Measurements from ENCODE around the gene ADAMTS12. TPM values are rescaled to one million over a fixed set of nuclear protein-coding genes. Genes with fewer than 3 reads are reported as not detected.

The ADAMTS12 gene
- total RNA-seq, 1 donor from 2014 or later = 1.2 TPM

GRCh38 chr5:33846851-33847250, 44.9 kb downstream of the ADAMTS12 start:
- no peak for DNase-seq

GRCh38 chr5:33843579-33843978, 48.2 kb downstream of the ADAMTS12 start:
- no peak for DNase-seq

GRCh38 chr5:33842456-33842855, 49.3 kb downstream of the ADAMTS12 start:
- no peak for DNase-seq

- no peak for DNase-seq
Measured at GRCh38 chr5:33841891-33842290, 49.9 kb downstream of the ADAMTS12 start.

- no peak for DNase-seq
Measured at GRCh38 chr5:33840927-33841547, 50.8 kb downstream of the ADAMTS12 start.

- no peak for DNase-seq
Measured at GRCh38 chr5:33837301-33837700, 54.5 kb downstream of the ADAMTS12 start.

GRCh38 chr5:33834334-33834733, 57.5 kb downstream of the ADAMTS12 start:
- no peak for DNase-seq

- no peak for DNase-seq
Measured at GRCh38 chr5:33833237-33833575, 58.6 kb downstream of the ADAMTS12 start.

- DNase-seq = no peak
Measured at GRCh38 chr5:33832404-33833236, 59.2 kb downstream of the ADAMTS12 start.

GRCh38 chr5:33831041-33831440, 60.7 kb downstream of the ADAMTS12 start:
- DNase-seq = no peak

GRCh38 chr5:33829430-33829829, 62.4 kb downstream of the ADAMTS12 start:
- no peak for DNase-seq

GRCh38 chr5:33828626-33829308, 63.0 kb downstream of the ADAMTS12 start:
- no peak for DNase-seq

- no peak for DNase-seq
Measured at GRCh38 chr5:33827885-33828284, 63.9 kb downstream of the ADAMTS12 start.

- no peak for DNase-seq
Measured at GRCh38 chr5:33827018-33827707, 64.6 kb downstream of the ADAMTS12 start.

GRCh38 chr5:33824516-33825195, 67.1 kb downstream of the ADAMTS12 start:
- peak; percentile 1 for DNase-seq

GRCh38 chr5:33817301-33817700, 74.5 kb downstream of the ADAMTS12 start:
- DNase-seq = no peak

- DNase-seq = no peak
Measured at GRCh38 chr5:33816791-33817190, 75.0 kb downstream of the ADAMTS12 start.

- no peak for DNase-seq
Measured at GRCh38 chr5:33812746-33813145, 79.0 kb downstream of the ADAMTS12 start.

- DNase-seq = no peak
Measured at GRCh38 chr5:33810491-33811120, 81.2 kb downstream of the ADAMTS12 start.

- no peak for DNase-seq
Measured at GRCh38 chr5:33809936-33810335, 81.9 kb downstream of the ADAMTS12 start.

GRCh38 chr5:33808699-33809098, 83.1 kb downstream of the ADAMTS12 start:
- no peak for DNase-seq

GRCh38 chr5:33807771-33808170, 84.0 kb downstream of the ADAMTS12 start:
- DNase-seq = no peak
